ENCODE results near the gene RP2. TPM values are rescaled to one million over a fixed set of nuclear protein-coding genes. Genes with fewer than 3 reads are reported as not detected.
A peak's percentile ranks its signal among the peaks of the same experiment; 100 is the strongest.

Gene RP2
- total RNA-seq, 1 donor from 2014 or later = 25.0 TPM

- Histone ChIP-seq H3K4me3 (no peak overlapping the region), H3K79me2 (ENCODE audit: low read depth) (peaks cover 26% of the 10 kb centered on the region), H3K36me3 (no peaks in the 10 kb centered on the region), H2AFZ (replicated peaks) (no peak overlapping the region), H3K27ac (no peak overlapping the region), H3K9me3 (ENCODE audit: low read depth) (peaks cover 4% of the 10 kb centered on the region), H3F3A (ENCODE audit: low read depth) (peaks cover 6% of the 10 kb centered on the region), H3K4me2 (no peak overlapping the region), H3K4me1 (no peaks in the 10 kb centered on the region), H3K27me3 (no peaks in the 10 kb centered on the region), H3K9ac (no peak overlapping the region), H4K20me1 (ENCODE audit: low read depth) (peaks cover 11% of the 10 kb centered on the region)
- Mint-ChIP-seq H3K36me3 (no peaks in the 10 kb centered on the region), H3K4me3 (no peak overlapping the region), H3K4me1 (peaks cover 3% of the 10 kb centered on the region), H3K9me3 (peaks cover 10% of the 10 kb centered on the region), H3K27ac (no peak overlapping the region), H3K27me3 (ENCODE audit: insufficient read depth, low read depth) (peaks cover 5% of the 10 kb centered on the region)
- no peak for DNase-seq (ENCODE audit: low spot score)
- TF ChIP-seq EZH2phosphoT487 (IDR thresholded peaks at IDR 0.05) (no peak), EZH2 (IDR thresholded peaks at IDR 0.05) (no peak), CTCF (IDR thresholded peaks at IDR 0.05) (no peak)
Measured at GRCh38 chrX:46910415-46910814, 73.6 kb downstream of the RP2 start.

DNA sequence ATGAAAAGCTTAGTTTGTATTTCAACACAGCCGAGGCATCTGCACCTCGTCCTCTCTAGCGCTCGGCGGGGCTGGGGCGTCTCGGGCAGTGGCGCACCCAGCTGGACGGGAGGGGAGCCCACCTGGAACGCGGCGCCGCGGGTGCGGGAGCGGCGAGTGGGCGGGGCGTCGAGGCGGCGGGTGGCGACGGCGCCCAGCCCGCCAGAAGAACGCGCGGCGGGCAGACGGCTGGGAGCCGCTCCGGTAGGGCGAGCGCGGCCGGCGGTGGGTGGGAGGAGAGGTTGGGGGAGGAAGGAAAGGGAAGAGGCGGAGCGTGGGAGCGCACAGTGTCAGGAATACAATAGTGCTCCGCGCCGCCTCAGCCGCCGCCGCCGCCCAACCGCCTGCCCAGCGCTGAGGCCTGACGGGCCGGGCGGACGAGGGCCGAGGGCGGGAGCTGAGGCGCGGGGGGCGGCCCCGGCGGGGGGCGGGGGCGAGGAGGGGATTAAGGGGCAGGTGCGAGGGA is 75.3 kb downstream of the RP2 start, which contains the start of gene JADE3:
Gene JADE3, plus strand, starts transcription at position 324 of the 505 bp plus-strand sequence. CDS start 72,474 bp downstream, outside the sequence.
- no peaks in the 10 kb centered on the region for H3K4me1 ChIP-seq
- peak within 1 kb of the TSS; percentile 27 for H3K9ac ChIP-seq
- H3F3A ChIP-seq (ENCODE audit: low read depth) = peaks cover 6% of the 10 kb centered on the region
- H4K20me1 ChIP-seq (ENCODE audit: low read depth) = peaks cover 27% of the 10 kb centered on the region
- H3K4me1 Mint-ChIP-seq = peaks cover 3% of the 10 kb centered on the region
- H3K9me3 Mint-ChIP-seq = peaks cover 10% of the 10 kb centered on the region
- H3K9me3 ChIP-seq (ENCODE audit: low read depth) = no peaks in the 10 kb centered on the region
- peak; percentile 90 for DNase-seq (ENCODE audit: low spot score)
- peaks cover 43% of the 10 kb centered on the region for H3K79me2 ChIP-seq (ENCODE audit: low read depth)
- H3K36me3 ChIP-seq = no peaks in the 10 kb centered on the region
- H3K4me3 Mint-ChIP-seq = peak within 1 kb of the TSS; percentile 93
- peaks cover 5% of the 10 kb centered on the region for H3K27me3 Mint-ChIP-seq (ENCODE audit: insufficient read depth, low read depth)
- TF ChIP-seq EZH2 (IDR thresholded peaks at IDR 0.05) (no peak), EZH2phosphoT487 (IDR thresholded peaks at IDR 0.05) (no peak), CTCF (IDR thresholded peaks at IDR 0.05) (no peak)
- peak within 1 kb of the TSS; percentile 68 for H2AFZ ChIP-seq (replicated peaks)
- no peak within 1 kb of the TSS for H3K27ac Mint-ChIP-seq
- peak within 1 kb of the TSS; percentile 81 for H3K4me2 ChIP-seq
- peak within 1 kb of the TSS; percentile 66 for H3K4me3 ChIP-seq
- peak within 1 kb of the TSS; percentile 92 for H3K27ac ChIP-seq
- no peaks in the 10 kb centered on the region for H3K36me3 Mint-ChIP-seq
- no peaks in the 10 kb centered on the region for H3K27me3 ChIP-seq

DNA sequence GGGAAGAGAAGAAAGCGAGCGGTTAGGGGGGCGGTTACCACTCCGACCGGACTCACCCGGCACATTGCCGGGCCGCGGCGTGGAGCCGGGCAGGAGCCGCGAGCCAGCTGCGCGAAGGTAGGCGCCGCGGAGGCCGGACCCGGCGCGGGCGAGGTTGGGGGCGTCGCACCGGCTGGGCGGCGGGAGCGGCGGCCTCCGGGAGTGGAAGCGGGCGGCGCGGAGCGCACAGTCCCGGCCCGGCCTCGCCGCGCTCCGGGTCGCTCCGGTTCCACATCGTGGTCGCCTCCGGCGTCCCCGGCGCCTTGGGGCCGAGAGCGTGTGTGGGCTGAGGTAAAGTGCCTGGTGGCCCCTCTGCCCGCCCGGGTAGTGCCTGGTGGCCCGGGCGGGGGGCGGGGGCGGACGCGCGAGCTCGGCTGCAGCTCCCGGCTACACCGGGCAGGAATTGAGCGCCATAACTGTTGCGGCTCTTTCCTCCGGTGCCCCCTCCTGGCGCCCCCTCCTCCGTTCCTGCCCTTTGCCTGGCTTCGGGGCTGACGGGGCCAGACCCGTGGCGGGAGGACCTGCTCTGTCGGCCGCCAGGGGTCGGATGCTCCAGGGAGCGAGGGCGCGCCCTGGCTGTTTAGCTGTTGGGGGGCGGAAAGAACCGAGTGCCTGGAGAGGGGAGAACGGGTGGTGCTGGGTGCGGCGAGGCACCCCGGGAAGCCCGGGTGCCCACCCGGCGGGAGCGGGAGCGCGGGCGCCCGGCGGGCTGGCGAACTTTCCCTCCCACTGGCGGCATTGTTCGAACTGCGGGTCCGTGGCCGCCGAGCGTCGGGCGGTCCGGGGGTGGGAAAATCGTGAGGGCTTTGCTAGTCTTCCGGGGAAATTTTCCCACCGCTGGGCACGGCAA is 76.0 kb downstream of the RP2 start:
- H3K9me3 Mint-ChIP-seq = peaks cover 15% of the 10 kb centered on the region

More for the DNA sequence above, 76.0 kb downstream of the RP2 start:
- DNase-seq (ENCODE audit: low spot score) = peak; percentile 82
- Histone ChIP-seq H3K9ac (peak overlapping the region; percentile 27), H3F3A (ENCODE audit: low read depth) (peaks cover 6% of the 10 kb centered on the region), H3K36me3 (no peaks in the 10 kb centered on the region), H3K4me3 (peak overlapping the region; percentile 66), H2AFZ (replicated peaks) (no peak overlapping the region), H3K27ac (peak overlapping the region; percentile 92), H3K79me2 (ENCODE audit: low read depth) (peaks cover 50% of the 10 kb centered on the region), H3K27me3 (no peaks in the 10 kb centered on the region), H4K20me1 (ENCODE audit: low read depth) (peaks cover 31% of the 10 kb centered on the region), H3K9me3 (ENCODE audit: low read depth) (no peaks in the 10 kb centered on the region), H3K4me2 (peak overlapping the region; percentile 81), H3K4me1 (no peaks in the 10 kb centered on the region)
- peak overlapping the region; percentile 93 for H3K4me3 Mint-ChIP-seq
- TF ChIP-seq EZH2 (IDR thresholded peaks at IDR 0.05) (no peak), CTCF (IDR thresholded peaks at IDR 0.05) (peak; percentile 59), EZH2phosphoT487 (IDR thresholded peaks at IDR 0.05) (no peak)
- peaks cover 3% of the 10 kb centered on the region for H3K4me1 Mint-ChIP-seq
- no peaks in the 10 kb centered on the region for H3K36me3 Mint-ChIP-seq
- peak overlapping the region; percentile 85 for H3K27ac Mint-ChIP-seq
- peaks cover 5% of the 10 kb centered on the region for H3K27me3 Mint-ChIP-seq (ENCODE audit: insufficient read depth, low read depth)
